ENCODE results near the gene FLVCR2. TPM values are rescaled to one million over a fixed set of nuclear protein-coding genes. Genes with fewer than 3 reads are reported as not detected.
A peak's percentile ranks its signal among the peaks of the same experiment; 100 is the strongest.

FLVCR2 gene, protein sequence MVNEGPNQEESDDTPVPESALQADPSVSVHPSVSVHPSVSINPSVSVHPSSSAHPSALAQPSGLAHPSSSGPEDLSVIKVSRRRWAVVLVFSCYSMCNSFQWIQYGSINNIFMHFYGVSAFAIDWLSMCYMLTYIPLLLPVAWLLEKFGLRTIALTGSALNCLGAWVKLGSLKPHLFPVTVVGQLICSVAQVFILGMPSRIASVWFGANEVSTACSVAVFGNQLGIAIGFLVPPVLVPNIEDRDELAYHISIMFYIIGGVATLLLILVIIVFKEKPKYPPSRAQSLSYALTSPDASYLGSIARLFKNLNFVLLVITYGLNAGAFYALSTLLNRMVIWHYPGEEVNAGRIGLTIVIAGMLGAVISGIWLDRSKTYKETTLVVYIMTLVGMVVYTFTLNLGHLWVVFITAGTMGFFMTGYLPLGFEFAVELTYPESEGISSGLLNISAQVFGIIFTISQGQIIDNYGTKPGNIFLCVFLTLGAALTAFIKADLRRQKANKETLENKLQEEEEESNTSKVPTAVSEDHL
- 17.0 TPM for total RNA-seq
- 7.1 TPM for polyA plus RNA-seq (ENCODE audit: insufficient read depth, low read depth, low replicate concordance)
- long read RNA-seq, donor 1: 0 reads
- long read RNA-seq, donor 2: 0 reads
- long read RNA-seq, donor 3, partial matches to known transcripts: 0 of 1 reads
- long read RNA-seq, donor 3, other reads (novel, unspliced or antisense): 0 of 1 reads
- long read RNA-seq, donor 4, partial matches to known transcripts: 0 of 1 reads
- long read RNA-seq, donor 4, other reads (novel, unspliced or antisense): 0 of 1 reads
- long read RNA-seq, donor 5: 0 reads
- long read RNA-seq, donor 6: 0 reads
- long read RNA-seq, donor 7, partial matches to known transcripts: 1 of 11 reads
- long read RNA-seq, donor 7, other reads (novel, unspliced or antisense): 9 of 11 reads
- long read RNA-seq, donor 8: 0 reads
- long read RNA-seq, donor 9: 0 reads
- long read RNA-seq, donor 10, partial matches to known transcripts: 0 of 1 reads
- long read RNA-seq, donor 10, other reads (novel, unspliced or antisense): 0 of 1 reads

- intact Hi-C loops (cut with DNase I): loop anchor here (5.0 kb wide), 1 partner anchor 74 kb away; no protein-coding TSS in a partner anchor
- no peaks in the 10 kb centered on the region for H3K27me3 ChIP-seq (ENCODE audit: control insufficient read depth, insufficient read depth, low read length)
- H3K4me3 ChIP-seq (ENCODE audit: low read length in 3 of 3): peak within 1 kb of the TSS; percentile 62 to 85 (median 85)
- H3K36me3 ChIP-seq (ENCODE audit: control insufficient read depth in 2 of 3, insufficient read depth in 3 of 3, low read length in 3 of 3): no peaks in the 10 kb centered on the region
- peak within 1 kb of the TSS; percentile 32 to 83 (median 38) for H3K9ac ChIP-seq (ENCODE audit: low read length in 3 of 3)
- H3K9me3 ChIP-seq (ENCODE audit: control insufficient read depth in 2 of 3, insufficient read depth in 1 of 3, low read length in 3 of 3): no peaks in the 10 kb centered on the region
- DNase-seq (peak; percentile 80 to 95 (median 84)), FAIRE-seq (no peak)
- peaks cover 0 to 10% (median 4%) of the 10 kb centered on the region in 3 donors for H3K4me1 ChIP-seq (ENCODE audit: control insufficient read depth in 2 of 3, insufficient read depth in 2 of 3, low read depth in 1 of 3, low read length in 3 of 3)
- H3K27ac ChIP-seq (ENCODE audit: low read depth in 2 of 2, low read length in 2 of 2): peak within 1 kb of the TSS; percentile 69 to 84
- no peak for TF ChIP-seq CTCF (IDR thresholded peaks at IDR 0.05; ENCODE audit: borderline replicate concordance, extremely low read depth, insufficient read depth)
Measured at GRCh38 chr14:75578102-75578785, at the start of gene FLVCR2. FLVCR2 (plus strand) TSS chr14:75578620; CDS start chr14:75578973, 353 bp downstream.

GRCh38 chr14:75531256-75531655 is 47.2 kb upstream of the FLVCR2 start:
- Histone ChIP-seq H3K27me3 (ENCODE audit: control insufficient read depth, insufficient read depth, low read length) (no peaks in the 10 kb centered on the region), H3K36me3 (ENCODE audit: control insufficient read depth in 2 of 3, insufficient read depth in 3 of 3, low read length in 3 of 3) (no peaks in the 10 kb centered on the region), H3K9ac (ENCODE audit: low read length in 3 of 3) (no peak overlapping the region), H3K4me1 (ENCODE audit: control insufficient read depth in 2 of 3, insufficient read depth in 2 of 3, low read depth in 1 of 3, low read length in 3 of 3) (no peaks in the 10 kb centered on the region), H3K4me3 (ENCODE audit: low read length in 3 of 3) (no peak overlapping the region), H3K27ac (ENCODE audit: low read depth in 2 of 2, low read length in 2 of 2) (no peak overlapping the region), H3K9me3 (ENCODE audit: control insufficient read depth in 2 of 3, insufficient read depth in 1 of 3, low read length in 3 of 3) (no peaks in the 10 kb centered on the region)
- DNase-seq (no peak), FAIRE-seq (no peak)
- no peak for TF ChIP-seq CTCF (IDR thresholded peaks at IDR 0.05; ENCODE audit: borderline replicate concordance, extremely low read depth, insufficient read depth)
- intact Hi-C loops (cut with DNase I): no loop called here

DNA sequence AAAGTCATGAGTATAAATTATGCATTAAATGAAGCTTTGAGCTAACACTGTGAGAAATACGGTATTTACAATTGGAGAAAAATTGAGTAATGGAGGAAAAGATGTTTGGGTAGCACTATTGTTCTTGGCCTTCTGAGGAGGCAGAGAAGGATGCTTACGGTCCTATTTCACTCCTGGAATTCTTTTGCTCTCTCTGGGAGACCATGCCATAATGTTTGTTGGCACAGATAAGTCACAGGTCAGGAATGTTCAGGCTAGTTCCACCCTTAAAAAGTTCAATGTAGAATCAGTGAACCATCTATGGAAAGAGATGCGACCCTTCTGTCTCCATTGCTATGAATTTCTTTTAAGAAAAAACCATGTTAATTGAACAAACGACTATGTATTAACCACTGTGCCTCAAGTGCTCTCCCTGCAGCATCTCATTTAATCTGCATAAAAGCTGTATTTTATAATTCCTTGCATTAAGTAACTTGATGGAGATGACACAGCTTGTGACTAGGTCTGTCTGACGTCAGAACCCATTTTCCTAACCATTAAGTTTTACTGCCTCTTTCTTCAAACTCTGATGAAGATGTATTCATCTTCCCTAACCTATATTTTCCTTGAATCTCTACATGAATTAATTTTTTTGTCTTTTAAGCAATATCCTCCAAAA is 46.6 kb upstream of the FLVCR2 start:
- DNase-seq: no peak
- Histone ChIP-seq H3K27ac (ENCODE audit: low read depth in 2 of 2, low read length in 2 of 2) (no peak overlapping the region), H3K36me3 (ENCODE audit: control insufficient read depth in 2 of 3, insufficient read depth in 3 of 3, low read length in 3 of 3) (no peaks in the 10 kb centered on the region), H3K9me3 (ENCODE audit: control insufficient read depth in 2 of 3, insufficient read depth in 1 of 3, low read length in 3 of 3) (no peaks in the 10 kb centered on the region), H3K27me3 (ENCODE audit: control insufficient read depth, insufficient read depth, low read length) (no peaks in the 10 kb centered on the region), H3K4me3 (ENCODE audit: low read length in 3 of 3) (no peak overlapping the region), H3K4me1 (ENCODE audit: control insufficient read depth in 2 of 3, insufficient read depth in 2 of 3, low read depth in 1 of 3, low read length in 3 of 3) (no peaks in the 10 kb centered on the region), H3K9ac (ENCODE audit: low read length in 3 of 3) (no peak overlapping the region)
- no peak for FAIRE-seq
- no peak for TF ChIP-seq CTCF (IDR thresholded peaks at IDR 0.05; ENCODE audit: borderline replicate concordance, extremely low read depth, insufficient read depth)
- intact Hi-C loops (cut with DNase I): no loop called here
